22Rv1 (cell line): ENCODE measurements around the gene AGAP2.

Source experiments
- ZFX ChIP-seq: fragments of 450-650 bp; IDR thresholded peaks from 2 replicates; pipeline ENCODE4 v1.6.1; 2017; ENCODE audit warnings: antibody characterized with exemption, borderline replicate concordance
- TF ChIP-seq, protein P1 (sequence below): fragments of 450-650 bp; IDR thresholded peaks from 2 replicates; pipeline ENCODE4 v1.5.1; 2017; ENCODE audit warnings: mild to moderate bottlenecking

DNA sequence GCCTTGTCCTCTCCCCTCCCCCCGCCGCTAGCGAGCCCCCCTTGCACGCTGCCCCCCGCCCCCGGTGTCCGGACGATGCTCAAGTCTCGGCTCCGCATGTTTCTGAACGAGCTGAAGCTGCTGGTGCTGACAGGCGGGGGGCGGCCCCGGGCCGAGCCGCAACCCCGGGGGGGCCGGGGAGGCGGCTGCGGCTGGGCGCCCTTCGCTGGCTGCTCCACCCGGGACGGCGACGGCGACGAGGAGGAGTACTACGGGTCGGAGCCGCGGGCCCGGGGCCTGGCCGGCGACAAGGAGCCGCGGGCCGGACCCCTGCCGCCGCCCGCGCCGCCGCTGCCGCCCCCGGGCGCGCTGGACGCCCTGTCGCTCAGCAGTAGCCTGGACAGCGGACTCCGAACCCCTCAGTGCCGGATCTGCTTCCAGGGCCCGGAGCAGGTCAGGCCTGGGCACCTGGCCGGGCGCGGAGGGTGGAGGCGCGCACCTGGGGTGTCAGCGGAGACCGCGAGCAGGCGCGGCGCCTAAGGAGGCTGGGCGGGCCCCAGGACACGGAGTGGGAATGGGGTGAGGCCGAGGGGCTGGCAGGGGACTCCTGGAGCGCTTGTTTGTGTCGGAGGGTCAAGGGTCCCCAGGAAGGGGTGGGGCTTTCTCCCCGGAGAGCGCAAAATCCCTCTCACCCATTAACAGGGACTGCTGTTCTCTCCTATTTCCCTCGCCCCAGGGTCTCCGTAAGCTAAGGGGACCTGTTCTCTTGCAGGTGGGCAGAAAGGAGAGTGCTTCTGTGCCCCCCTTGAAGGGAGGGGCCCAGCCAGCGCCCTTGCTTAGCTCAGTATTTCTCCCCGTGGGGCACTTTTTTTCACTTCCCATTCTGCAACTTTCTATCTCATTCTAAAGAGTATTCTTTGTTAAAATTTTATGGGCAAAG is 17.2 kb upstream of the AGAP2 start:
- TF ChIP-seq, protein P1, sequence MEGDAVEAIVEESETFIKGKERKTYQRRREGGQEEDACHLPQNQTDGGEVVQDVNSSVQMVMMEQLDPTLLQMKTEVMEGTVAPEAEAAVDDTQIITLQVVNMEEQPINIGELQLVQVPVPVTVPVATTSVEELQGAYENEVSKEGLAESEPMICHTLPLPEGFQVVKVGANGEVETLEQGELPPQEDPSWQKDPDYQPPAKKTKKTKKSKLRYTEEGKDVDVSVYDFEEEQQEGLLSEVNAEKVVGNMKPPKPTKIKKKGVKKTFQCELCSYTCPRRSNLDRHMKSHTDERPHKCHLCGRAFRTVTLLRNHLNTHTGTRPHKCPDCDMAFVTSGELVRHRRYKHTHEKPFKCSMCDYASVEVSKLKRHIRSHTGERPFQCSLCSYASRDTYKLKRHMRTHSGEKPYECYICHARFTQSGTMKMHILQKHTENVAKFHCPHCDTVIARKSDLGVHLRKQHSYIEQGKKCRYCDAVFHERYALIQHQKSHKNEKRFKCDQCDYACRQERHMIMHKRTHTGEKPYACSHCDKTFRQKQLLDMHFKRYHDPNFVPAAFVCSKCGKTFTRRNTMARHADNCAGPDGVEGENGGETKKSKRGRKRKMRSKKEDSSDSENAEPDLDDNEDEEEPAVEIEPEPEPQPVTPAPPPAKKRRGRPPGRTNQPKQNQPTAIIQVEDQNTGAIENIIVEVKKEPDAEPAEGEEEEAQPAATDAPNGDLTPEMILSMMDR = no peak
- no peak for TF ChIP-seq ZFX
